Measurements from ENCODE around the gene VSIG1. TPM values are rescaled to one million over a fixed set of nuclear protein-coding genes. Genes with fewer than 3 reads are reported as not detected.

The VSIG1 gene
- total and polyA plus RNA-seq, 4 donors, result not detected

DNA sequence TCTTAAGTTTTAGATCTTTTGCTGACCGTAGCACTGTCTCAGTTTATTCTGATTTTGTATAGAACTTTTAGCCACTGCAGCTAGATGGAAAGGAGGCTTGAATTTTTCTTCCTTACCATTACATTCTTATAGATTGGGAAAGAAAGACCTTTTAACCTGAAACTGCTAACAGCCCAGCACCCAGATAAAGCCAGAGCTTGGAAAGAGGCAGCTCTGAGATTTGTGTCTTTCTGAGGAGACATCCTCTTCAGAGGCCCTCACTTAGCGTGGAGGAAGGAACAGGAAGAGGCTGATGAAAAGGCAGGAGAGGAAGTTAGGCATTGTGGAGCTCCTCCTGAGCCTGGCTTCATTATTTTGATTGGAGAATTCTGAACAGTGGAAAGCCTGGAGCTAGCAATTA lies 81.8 kb downstream of the VSIG1 start:
- DNase-seq (ENCODE audit: low spot score), result no peak
- H3K36me3 ChIP-seq (ENCODE audit: control insufficient read depth in 4 of 4, insufficient read depth in 3 of 4, low read depth in 1 of 4, low read length in 3 of 4), result peaks cover 0 to 4% (median 2%) of the 10 kb centered on the region in 4 donors
- H3K9me3 ChIP-seq (ENCODE audit: control insufficient read depth in 4 of 4, low read length in 3 of 4), result no peaks in the 10 kb centered on the region
- no peaks in the 10 kb centered on the region for H3K4me1 ChIP-seq (ENCODE audit: control insufficient read depth in 4 of 4, insufficient read depth in 4 of 4, low read length in 3 of 4)
- H3K27ac ChIP-seq (ENCODE audit: low read depth in 1 of 2, low read length in 2 of 2), result no peak overlapping the region
- no peak overlapping the region for H3K9ac ChIP-seq (ENCODE audit: low read depth in 1 of 2, low read length in 2 of 2)
- H3K27me3 ChIP-seq (ENCODE audit: control insufficient read depth in 4 of 4, insufficient read depth in 4 of 4, low read length in 3 of 4), result no peaks in the 10 kb centered on the region
- WGBS, result 79% methylated on average over 2 of the region's 2 CpGs
- TF ChIP-seq RAD21 (IDR thresholded peaks at IDR 0.05), result no peak
- TF ChIP-seq HNF4A (conservative IDR thresholded peaks at IDR 0.05), result no peak
- no peak for TF ChIP-seq NR2F2 (IDR thresholded peaks at IDR 0.05)
- TF ChIP-seq TAF1 (conservative IDR thresholded peaks at IDR 0.05), result no peak
- no peak for TF ChIP-seq RXRA (IDR thresholded peaks at IDR 0.05)
- TF ChIP-seq, protein P1, sequence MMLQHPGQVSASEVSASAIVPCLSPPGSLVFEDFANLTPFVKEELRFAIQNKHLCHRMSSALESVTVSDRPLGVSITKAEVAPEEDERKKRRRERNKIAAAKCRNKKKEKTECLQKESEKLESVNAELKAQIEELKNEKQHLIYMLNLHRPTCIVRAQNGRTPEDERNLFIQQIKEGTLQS (IDR thresholded peaks at IDR 0.05), result no peak
- TF ChIP-seq, protein P2, sequence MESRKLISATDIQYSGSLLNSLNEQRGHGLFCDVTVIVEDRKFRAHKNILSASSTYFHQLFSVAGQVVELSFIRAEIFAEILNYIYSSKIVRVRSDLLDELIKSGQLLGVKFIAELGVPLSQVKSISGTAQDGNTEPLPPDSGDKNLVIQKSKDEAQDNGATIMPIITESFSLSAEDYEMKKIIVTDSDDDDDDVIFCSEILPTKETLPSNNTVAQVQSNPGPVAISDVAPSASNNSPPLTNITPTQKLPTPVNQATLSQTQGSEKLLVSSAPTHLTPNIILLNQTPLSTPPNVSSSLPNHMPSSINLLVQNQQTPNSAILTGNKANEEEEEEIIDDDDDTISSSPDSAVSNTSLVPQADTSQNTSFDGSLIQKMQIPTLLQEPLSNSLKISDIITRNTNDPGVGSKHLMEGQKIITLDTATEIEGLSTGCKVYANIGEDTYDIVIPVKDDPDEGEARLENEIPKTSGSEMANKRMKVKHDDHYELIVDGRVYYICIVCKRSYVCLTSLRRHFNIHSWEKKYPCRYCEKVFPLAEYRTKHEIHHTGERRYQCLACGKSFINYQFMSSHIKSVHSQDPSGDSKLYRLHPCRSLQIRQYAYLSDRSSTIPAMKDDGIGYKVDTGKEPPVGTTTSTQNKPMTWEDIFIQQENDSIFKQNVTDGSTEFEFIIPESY (IDR thresholded peaks at IDR 0.05), result no peak
- no peak for TF ChIP-seq FOXA2 (IDR thresholded peaks at IDR 0.05)
- TF ChIP-seq JUND (IDR thresholded peaks at IDR 0.05), result no peak
- no peak overlapping the region for H3K4me3 ChIP-seq (ENCODE audit: low read depth in 1 of 3, low read length in 3 of 3)

- Histone ChIP-seq H3K9ac (ENCODE audit: low read depth in 1 of 2, low read length in 2 of 2) (no peak overlapping the region), H3K4me3 (ENCODE audit: low read depth in 1 of 3, low read length in 3 of 3) (no peak overlapping the region), H3K36me3 (ENCODE audit: control insufficient read depth in 4 of 4, insufficient read depth in 3 of 4, low read depth in 1 of 4, low read length in 3 of 4) (peaks cover 0 to 4% (median 2%) of the 10 kb centered on the region in 4 donors), H3K9me3 (ENCODE audit: control insufficient read depth in 4 of 4, low read length in 3 of 4) (no peaks in the 10 kb centered on the region), H3K27ac (ENCODE audit: low read depth in 1 of 2, low read length in 2 of 2) (no peak overlapping the region), H3K4me1 (ENCODE audit: control insufficient read depth in 4 of 4, insufficient read depth in 4 of 4, low read length in 3 of 4) (no peaks in the 10 kb centered on the region), H3K27me3 (ENCODE audit: control insufficient read depth in 4 of 4, insufficient read depth in 4 of 4, low read length in 3 of 4) (no peaks in the 10 kb centered on the region)
- WGBS, result 96% methylated on average over 4 of the region's 4 CpGs
- DNase-seq (ENCODE audit: low spot score), result no peak
- TF ChIP-seq HNF4G (IDR thresholded peaks at IDR 0.05), result no peak
- TF ChIP-seq, protein P1 (IDR thresholded peaks at IDR 0.05), result no peak
- no peak for TF ChIP-seq EGR1 (IDR thresholded peaks at IDR 0.05; ENCODE audit: low read depth in 2 of 2)
- TF ChIP-seq FOXA1 (IDR thresholded peaks at IDR 0.05), result no peak
- TF ChIP-seq FOXA2 (IDR thresholded peaks at IDR 0.05), result no peak
- TF ChIP-seq REST (IDR thresholded peaks at IDR 0.05), result no peak
- TF ChIP-seq, protein P2 (IDR thresholded peaks at IDR 0.05), result no peak
- no peak for TF ChIP-seq NR2F2 (IDR thresholded peaks at IDR 0.05)
- no peak for TF ChIP-seq YY1 (IDR thresholded peaks at IDR 0.05)
- TF ChIP-seq RXRA (IDR thresholded peaks at IDR 0.05), result no peak
- no peak for TF ChIP-seq MAX (IDR thresholded peaks at IDR 0.05)
Measured at GRCh38 chrX:108127152-108127551, 82.3 kb downstream of the VSIG1 start.

Other genes with a start within 250 kb of the VSIG1 start
- 10 to 100 TPM in 1 of 2 donors, 1 to 10 TPM in 1; 3.7 to 12.2 TPM for gene MID2, start 219.2 kb upstream of the VSIG1 start, total RNA-seq
- gene MID2, start 219.2 kb upstream of the VSIG1 start, polyA plus RNA-seq, result 1 to 10 TPM; 2.2 to 3.6 TPM
- not detected for gene TEX13B, start 62.7 kb upstream of the VSIG1 start, total RNA-seq
- gene TEX13B, start 62.7 kb upstream of the VSIG1 start, polyA plus RNA-seq, result not detected
- 10 to 100 TPM; 20.3 to 21.9 TPM for gene PSMD10, start 46.5 kb downstream of the VSIG1 start, total RNA-seq
- 10 to 100 TPM; 17.7 to 17.8 TPM for gene PSMD10, start 46.5 kb downstream of the VSIG1 start, polyA plus RNA-seq
- gene ATG4A, start 46.7 kb downstream of the VSIG1 start, total RNA-seq, result 10 to 100 TPM; 18.4 to 19.8 TPM
- gene ATG4A, start 46.7 kb downstream of the VSIG1 start, polyA plus RNA-seq, result 10 to 100 TPM; 11.7 to 14.9 TPM

All from liver (tissue), 9 donors.